Spleen (tissue), 7 donors: ENCODE data around the gene HS3ST4.
"Not testable (repeated sequence)": the region's sequence is repeated elsewhere in the genome, so short reads cannot be mapped to it uniquely, and the experiment has no call there.

Experiments used
- POLR2A ChIP-seq, 3 donors: fragments of 450-650 bp; IDR thresholded peaks; one replicate each; pipeline ENCODE4 v1.5.1; 2017; ENCODE audit warnings: antibody characterized with exemption in 3 of 3, mild to moderate bottlenecking in 1 of 3
- TF ChIP-seq, protein P1 (sequence below), 11 experiments: fragments of 200-600 bp in 7 of 11; fragments of 450-650 bp in 4 of 11; sonication (generic) in 4 of 11; IDR thresholded peaks in 8 of 11; conservative IDR thresholded peaks in 3 of 11; 1 replicate in 7 of 11; 2 replicates in 4 of 11; pipeline versions ENCODE4 v1.4.0 to v1.8.0; 2016 to 2021; ENCODE audit warnings: antibody characterized with exemption in 11 of 11, inconsistent platforms in 4 of 11, mild to moderate bottlenecking in 1 of 11
- donor health status: DM: no; HTN: no; CAD: no; lungs with moderate emphysema.
- donor health status: DM: no; HTN: no; CAD: no.
- donor health status: DM: no; HTN: no; CAD: no.

DNA sequence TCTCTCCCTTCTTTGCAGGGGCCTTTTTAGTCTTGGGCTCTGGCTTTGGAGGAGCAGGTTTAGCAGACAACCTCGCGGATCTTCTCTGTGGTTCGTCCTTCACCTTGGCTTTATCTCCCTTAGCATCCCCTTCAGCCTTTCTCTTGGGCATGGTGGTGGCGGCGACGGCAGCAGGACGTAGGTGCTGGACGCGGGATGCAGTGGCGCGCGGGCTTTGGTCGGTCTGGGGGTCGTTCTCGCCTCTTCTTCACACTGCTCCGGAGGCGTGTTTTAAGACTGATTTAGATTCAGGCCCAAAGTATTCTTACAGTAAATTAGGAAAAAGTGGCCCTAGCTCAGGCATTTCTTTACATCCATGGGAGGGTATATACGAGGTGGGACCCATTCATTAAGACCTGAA lies 340.9 kb downstream of the HS3ST4 start:
- TF ChIP-seq, protein P1, sequence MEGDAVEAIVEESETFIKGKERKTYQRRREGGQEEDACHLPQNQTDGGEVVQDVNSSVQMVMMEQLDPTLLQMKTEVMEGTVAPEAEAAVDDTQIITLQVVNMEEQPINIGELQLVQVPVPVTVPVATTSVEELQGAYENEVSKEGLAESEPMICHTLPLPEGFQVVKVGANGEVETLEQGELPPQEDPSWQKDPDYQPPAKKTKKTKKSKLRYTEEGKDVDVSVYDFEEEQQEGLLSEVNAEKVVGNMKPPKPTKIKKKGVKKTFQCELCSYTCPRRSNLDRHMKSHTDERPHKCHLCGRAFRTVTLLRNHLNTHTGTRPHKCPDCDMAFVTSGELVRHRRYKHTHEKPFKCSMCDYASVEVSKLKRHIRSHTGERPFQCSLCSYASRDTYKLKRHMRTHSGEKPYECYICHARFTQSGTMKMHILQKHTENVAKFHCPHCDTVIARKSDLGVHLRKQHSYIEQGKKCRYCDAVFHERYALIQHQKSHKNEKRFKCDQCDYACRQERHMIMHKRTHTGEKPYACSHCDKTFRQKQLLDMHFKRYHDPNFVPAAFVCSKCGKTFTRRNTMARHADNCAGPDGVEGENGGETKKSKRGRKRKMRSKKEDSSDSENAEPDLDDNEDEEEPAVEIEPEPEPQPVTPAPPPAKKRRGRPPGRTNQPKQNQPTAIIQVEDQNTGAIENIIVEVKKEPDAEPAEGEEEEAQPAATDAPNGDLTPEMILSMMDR (IDR thresholded peaks at IDR 0.05 in 8 of 11, conservative IDR thresholded peaks at IDR 0.05 in 3 of 11): not testable (repeated sequence)
- not testable (repeated sequence) for TF ChIP-seq POLR2A (IDR thresholded peaks at IDR 0.05)
